ENCODE data around the gene VAPA. TPM values are rescaled to one million over a fixed set of nuclear protein-coding genes. Genes with fewer than 3 reads are reported as not detected.
A peak's percentile ranks its signal among the peaks of the same experiment; 100 is the strongest.
"Not testable (repeated sequence)": the region's sequence is repeated elsewhere in the genome, so short reads cannot be mapped to it uniquely, and the experiment has no call there.

VAPA gene
- total RNA-seq, 1 donor from 2014 or later: 213 TPM

GRCh38 chr18:9886005-9886348 lies 27.8 kb upstream of the VAPA start:
- DNase-seq (ENCODE audit: low spot score): no peak

- DNase-seq (ENCODE audit: low spot score): no peak
Observed at GRCh38 chr18:9887992-9888391, 25.8 kb upstream of the VAPA start.

GRCh38 chr18:9890196-9890595 lies 23.6 kb upstream of the VAPA start:
- DNase-seq (ENCODE audit: low spot score): no peak

- DNase-seq (ENCODE audit: low spot score): no peak
Observed at GRCh38 chr18:9890957-9891356, 22.9 kb upstream of the VAPA start.

GRCh38 chr18:9891515-9891914 lies 22.3 kb upstream of the VAPA start:
- not testable (repeated sequence) for DNase-seq (ENCODE audit: low spot score)

GRCh38 chr18:9894454-9895068 lies 19.3 kb upstream of the VAPA start:
- no peak for DNase-seq (ENCODE audit: low spot score)

GRCh38 chr18:9897129-9897528 lies 16.7 kb upstream of the VAPA start:
- DNase-seq (ENCODE audit: low spot score): no peak

- not testable (repeated sequence) for DNase-seq (ENCODE audit: low spot score)
Observed at GRCh38 chr18:9897787-9898291, 16.0 kb upstream of the VAPA start.

GRCh38 chr18:9898792-9899549 lies 14.8 kb upstream of the VAPA start:
- DNase-seq (ENCODE audit: low spot score): peak; percentile 66

- DNase-seq (ENCODE audit: low spot score): not testable (repeated sequence)
Observed at GRCh38 chr18:9899550-9899930, 14.3 kb upstream of the VAPA start.

- no peak for DNase-seq (ENCODE audit: low spot score)
Observed at GRCh38 chr18:9900699-9901098, 13.1 kb upstream of the VAPA start.

GRCh38 chr18:9901377-9901776 lies 12.4 kb upstream of the VAPA start:
- no peak for DNase-seq (ENCODE audit: low spot score)

- not testable (repeated sequence) for DNase-seq (ENCODE audit: low spot score)
Observed at GRCh38 chr18:9902264-9902663, 11.6 kb upstream of the VAPA start.

- no peak for DNase-seq (ENCODE audit: low spot score)
Observed at GRCh38 chr18:9902832-9903231, 11.0 kb upstream of the VAPA start.

- no peak for DNase-seq (ENCODE audit: low spot score)
Observed at GRCh38 chr18:9905401-9905922, 8.4 kb upstream of the VAPA start.

GRCh38 chr18:9906481-9906880 lies 7.3 kb upstream of the VAPA start:
- no peak for DNase-seq (ENCODE audit: low spot score)

- no peak for DNase-seq (ENCODE audit: low spot score)
Observed at GRCh38 chr18:9907867-9908266, 5.9 kb upstream of the VAPA start.

GRCh38 chr18:9910071-9910470 lies 3.7 kb upstream of the VAPA start:
- no peak for DNase-seq (ENCODE audit: low spot score)

GRCh38 chr18:9910661-9911060 lies 3.2 kb upstream of the VAPA start:
- no peak for DNase-seq (ENCODE audit: low spot score)

- no peak for DNase-seq (ENCODE audit: low spot score)
Observed at GRCh38 chr18:9911226-9911625, 2.6 kb upstream of the VAPA start.

- DNase-seq (ENCODE audit: low spot score): not testable (repeated sequence)
Observed at GRCh38 chr18:9912285-9912684, 1.5 kb upstream of the VAPA start.

- DNase-seq (ENCODE audit: low spot score): no peak
Observed at GRCh38 chr18:9913151-9913525, 678 bp upstream of the VAPA start.

GRCh38 chr18:9914334-9914583 lies 443 bp downstream of the VAPA start:
- no peak for DNase-seq (ENCODE audit: low spot score)
